Aorta (tissue), 5 donors: ENCODE results near the gene FBXW11. TPM values are rescaled to one million over a fixed set of nuclear protein-coding genes. Genes with fewer than 3 reads are reported as not detected.

ENCODE experiments used
- ATAC-seq: fragments of 200-7000 bp; cut with Tn5 transposase; one replicate; pipeline ENCODE4 v1.9.1; 2022; ENCODE audit warnings: moderate library complexity; ENCODE audit not compliant: low FRiP score
- DNase-seq, 2 donors: peaks; one replicate each; pipeline ENCODE4 v3.0.0-alpha.2; 2020
- H3K27ac ChIP-seq, 2 donors: one replicate each; pipeline ENCODE4 v1.5.1; 2013; ENCODE audit warnings: low read length in 2 of 2, mild to moderate bottlenecking in 2 of 2, moderate library complexity in 2 of 2, control low read depth in 1 of 2, inconsistent platforms in 1 of 2, low read depth in 1 of 2
- H3K27me3 ChIP-seq, 2 donors: one replicate each; pipeline ENCODE4 v1.6.1; 2013; ENCODE audit warnings: control low read depth in 1 of 2, low read length in 1 of 2, mild to moderate bottlenecking in 1 of 2, moderate library complexity in 1 of 2; ENCODE audit not compliant: insufficient read depth in 2 of 2, control insufficient read depth in 1 of 2
- H3K36me3 ChIP-seq, 2 donors: one replicate each; pipeline ENCODE4 v1.6.1; 2013; ENCODE audit warnings: control low read depth in 1 of 2, low read length in 1 of 2, mild to moderate bottlenecking in 1 of 2; ENCODE audit not compliant: insufficient read depth in 2 of 2, control insufficient read depth in 1 of 2
- H3K4me1 ChIP-seq, 2 donors: one replicate each; pipeline ENCODE4 v1.6.1; 2013; ENCODE audit warnings: low read length in 2 of 2, control low read depth in 1 of 2, mild to moderate bottlenecking in 1 of 2, moderate library complexity in 1 of 2; ENCODE audit not compliant: insufficient read depth in 2 of 2, control insufficient read depth in 1 of 2
- H3K4me3 ChIP-seq, 2 donors: one replicate each; pipeline ENCODE4 v1.5.1; 2013; ENCODE audit warnings: low read length in 2 of 2, control low read depth in 1 of 2, mild to moderate bottlenecking in 1 of 2
- H3K9me3 ChIP-seq: one replicate; pipeline ENCODE4 v1.6.1; 2013; ENCODE audit warnings: mild to moderate bottlenecking, low read length; ENCODE audit not compliant: control insufficient read depth
- WGBS, 2 donors: extraction: QIAGEN DNeasy Blood & Tissue Kit; methylation state at CpG; one replicate each; pipeline ENCODE4 v1.1.7; 2013; 5-methylcytosine and 5-hydroxymethylcytosine counted together
- intact Hi-C, 2 donors: fragments of 100-400 bp; cut with DNase I; formaldehyde crosslinking; loops; one replicate each; pipeline versions ENCODE4 v1.14.2 to v1.15.0; 2022
- polyA plus RNA-seq, 2 donors: library from polyadenylated mRNA; stranded (reverse); fragments of 200-250 nt; gene quantifications; one replicate each; pipeline ENCODE4 v1.2.3, GENCODE V29; 2013
- total RNA-seq, 2 donors: library from RNA; stranded (reverse); fragmentation: NEBNext Ultra II Directional; extraction: Animal tissue kit (Norgen Biotek cat#: 25700); gene quantifications; one replicate each; pipeline ENCODE4 v1.2.1, GENCODE V29; 2021
- donor health status: healthy with polysubstance abuse.
- donor health status: Bipolar disorder and iron deficiency.
- donor health status: DM: no; HTN: no; CAD: no.
- donor health status: DM: no; HTN: no; CAD: no.
- donor health status: DM: yes; HTN: yes; CAD: no.

The FBXW11 gene
- total and polyA plus RNA-seq, 4 donors = 13.5 to 64.0 (median 40.9) TPM

DNA sequence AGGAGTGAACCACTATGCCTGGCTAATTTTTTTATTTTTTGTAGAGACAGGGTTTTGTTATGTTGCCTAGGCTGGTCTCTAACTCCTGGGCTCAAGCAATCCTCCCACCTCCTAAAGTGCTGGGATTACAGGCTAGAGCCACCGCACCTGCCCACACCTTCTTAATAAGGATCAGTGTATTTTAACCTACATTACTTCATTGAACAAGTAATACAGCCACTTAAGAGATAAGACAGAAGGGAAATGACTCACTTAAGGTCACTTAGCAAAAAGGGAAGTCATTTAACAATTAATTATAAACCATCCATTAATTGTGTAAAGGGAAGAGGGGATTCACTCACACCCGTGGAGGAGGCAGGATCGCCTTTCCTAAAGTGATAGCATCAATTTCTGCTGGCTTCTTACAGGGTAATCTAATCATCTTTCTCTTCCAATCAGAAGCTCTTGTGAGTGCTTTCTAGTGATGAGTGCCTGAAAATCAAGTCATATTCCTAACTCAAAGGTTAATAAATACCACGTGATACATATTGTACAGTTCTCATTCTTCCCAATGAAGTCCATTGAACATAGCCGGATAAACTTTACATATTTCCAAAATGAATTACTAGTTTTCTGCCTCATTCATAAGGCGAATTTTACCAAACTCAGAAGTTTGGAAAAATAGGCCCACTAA is 3.5 kb downstream of the FBXW11 start:
- Histone ChIP-seq H3K27me3 (no peaks in the 10 kb centered on the region), H3K4me1 (peaks cover 4 to 5% of the 10 kb centered on the region in 2 donors), H3K9me3 (no peaks in the 10 kb centered on the region), H3K36me3 (no peaks in the 10 kb centered on the region), H3K4me3 (peak overlapping the region; percentile 12 to 15), H3K27ac (no peak overlapping the region)
- WGBS, 2 donors = 51 to 52% methylated on average over 6 of the region's 6 CpGs
- ATAC-seq = no peak
- intact Hi-C loops = loop anchor here in 1 of 2 donors (10.0 kb wide), 1 partner anchor 282 kb away; the partner anchor contains the start of gene UBTD2
- no peak for DNase-seq

DNA sequence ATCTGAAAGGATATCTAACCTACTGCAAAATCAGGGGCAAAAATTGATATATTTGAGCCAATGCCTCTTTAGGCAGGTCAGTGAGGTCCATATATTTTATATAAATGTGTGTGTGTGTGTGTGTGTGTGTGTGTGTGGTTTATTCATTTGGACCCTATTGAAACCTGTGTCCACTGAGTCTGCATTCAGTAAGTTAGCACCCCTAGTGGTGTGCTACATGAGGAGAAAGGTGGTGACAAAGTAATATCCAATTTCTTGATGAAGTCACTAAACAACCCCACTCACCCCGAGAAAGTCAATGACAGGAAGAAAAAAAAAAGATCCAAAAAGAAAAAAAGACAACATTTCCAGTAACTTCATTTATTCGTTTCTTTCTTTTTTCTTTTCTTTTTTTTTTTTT is 4.1 kb downstream of the FBXW11 start:
- ATAC-seq = no peak
- H3K27ac ChIP-seq = no peak overlapping the region
- WGBS, 2 donors = 7 to 13% methylated on average over 2 of the region's 2 CpGs
- no peak for DNase-seq
- H3K9me3 ChIP-seq = no peaks in the 10 kb centered on the region
- intact Hi-C loops = loop anchor here in 1 of 2 donors (10.0 kb wide), 1 partner anchor 282 kb away; the partner anchor contains the start of gene UBTD2
- H3K4me3 ChIP-seq = no peak overlapping the region
- H3K36me3 ChIP-seq = no peaks in the 10 kb centered on the region
- no peaks in the 10 kb centered on the region for H3K27me3 ChIP-seq
- peaks cover 4 to 5% of the 10 kb centered on the region in 2 donors for H3K4me1 ChIP-seq

- no peak for ATAC-seq
- intact Hi-C loops = loop anchor here in 1 of 2 donors (10.0 kb wide), 1 partner anchor 285 kb away; the partner anchor contains the start of gene UBTD2
- Histone ChIP-seq H3K9me3 (no peaks in the 10 kb centered on the region), H3K4me3 (no peak overlapping the region), H3K27me3 (no peaks in the 10 kb centered on the region), H3K27ac (no peak overlapping the region), H3K4me1 (peaks cover 4 to 5% of the 10 kb centered on the region in 2 donors), H3K36me3 (no peaks in the 10 kb centered on the region)
- WGBS, 2 donors = 87% methylated on average over 5 of the region's 5 CpGs
- DNase-seq = no peak
Observed at GRCh38 chr5:171999877-172000276, 6.6 kb downstream of the FBXW11 start.

GRCh38 chr5:171999100-171999499 is 7.3 kb downstream of the FBXW11 start:
- ATAC-seq (no peak), DNase-seq (no peak)
- Histone ChIP-seq H3K36me3 (no peaks in the 10 kb centered on the region), H3K4me3 (no peak overlapping the region), H3K4me1 (peaks cover 4 to 5% of the 10 kb centered on the region in 2 donors), H3K27ac (no peak overlapping the region), H3K9me3 (no peaks in the 10 kb centered on the region), H3K27me3 (no peaks in the 10 kb centered on the region)
- 91 to 92% methylated on average over 2 of the region's 2 CpGs for WGBS, 2 donors
- intact Hi-C loops = no loop called here

- Histone ChIP-seq H3K4me3 (no peak overlapping the region), H3K36me3 (no peaks in the 10 kb centered on the region), H3K4me1 (peaks cover 4 to 9% of the 10 kb centered on the region in 2 donors), H3K9me3 (no peaks in the 10 kb centered on the region), H3K27me3 (no peaks in the 10 kb centered on the region), H3K27ac (no peak overlapping the region)
- no peak for DNase-seq
- intact Hi-C loops = no loop called here
- WGBS, 2 donors = 78 to 80% methylated on average over 3 of the region's 3 CpGs
- ATAC-seq = no peak
Observed at GRCh38 chr5:171997011-171997410, 9.4 kb downstream of the FBXW11 start.

DNA sequence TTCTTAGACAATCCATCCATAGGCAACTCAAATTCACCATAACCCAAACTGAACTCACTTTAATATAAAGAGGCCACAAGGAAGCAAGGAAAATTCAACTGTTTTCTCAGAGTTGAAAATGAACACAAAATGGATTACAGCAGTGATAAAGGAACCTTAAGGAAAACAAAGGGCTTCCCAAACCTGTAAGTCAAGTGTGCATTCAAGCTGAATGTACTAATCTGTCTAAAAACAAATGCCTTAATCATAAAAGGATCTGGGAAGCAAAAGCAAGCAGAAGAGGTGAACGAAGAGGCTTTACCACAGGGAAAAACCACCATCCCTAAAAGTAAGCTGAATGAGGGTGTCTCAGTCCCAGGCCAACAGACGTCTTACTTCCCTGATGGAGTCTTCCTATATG is 13.6 kb downstream of the FBXW11 start:
- Histone ChIP-seq H3K27me3 (no peaks in the 10 kb centered on the region), H3K27ac (no peak overlapping the region), H3K36me3 (no peaks in the 10 kb centered on the region), H3K4me3 (no peak overlapping the region), H3K4me1 (peaks cover 0 to 4% of the 10 kb centered on the region in 2 donors), H3K9me3 (no peaks in the 10 kb centered on the region)
- intact Hi-C loops = no loop called here
- WGBS, 2 donors = 65 to 82% methylated on average over 2 of the region's 2 CpGs
- DNase-seq = no peak
- ATAC-seq = no peak

DNA sequence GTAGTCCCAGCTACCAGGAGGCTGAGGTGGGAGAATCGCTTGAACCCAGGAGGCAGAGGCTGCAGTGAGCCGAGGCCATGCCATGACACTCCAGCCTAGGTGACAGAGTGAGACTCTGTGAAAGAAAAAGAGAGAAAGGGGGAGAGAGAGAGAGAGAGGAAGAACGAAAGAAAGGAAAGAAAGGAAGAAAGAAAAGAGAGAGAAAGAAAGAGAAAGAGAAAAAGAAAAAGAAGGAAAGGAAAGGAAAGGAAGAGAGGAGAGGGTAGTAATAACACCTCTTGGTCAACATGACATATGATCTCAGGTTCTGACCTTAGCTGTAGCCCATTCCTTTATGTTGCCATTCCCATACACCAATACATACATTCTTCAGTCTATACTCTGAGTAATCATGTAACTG is 14.1 kb downstream of the FBXW11 start:
- intact Hi-C loops = no loop called here

DNA sequence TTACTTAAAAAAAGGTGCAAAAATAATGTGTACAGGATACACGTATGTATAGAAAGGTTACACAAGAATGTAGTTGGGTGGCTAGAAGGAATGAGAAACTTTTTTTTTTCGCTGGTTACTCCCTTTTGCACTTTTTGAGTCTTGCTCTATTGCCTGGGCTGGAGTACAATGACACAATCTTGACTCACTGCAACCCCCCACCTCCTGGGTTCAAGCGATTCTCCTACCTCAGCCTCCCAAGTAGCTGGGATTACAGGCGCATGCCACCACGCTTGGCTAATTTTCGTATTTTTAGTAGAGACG is 15.8 kb downstream of the FBXW11 start:
- Histone ChIP-seq H3K4me3 (no peak overlapping the region), H3K27me3 (no peaks in the 10 kb centered on the region), H3K27ac (no peak overlapping the region), H3K9me3 (no peaks in the 10 kb centered on the region), H3K36me3 (no peaks in the 10 kb centered on the region), H3K4me1 (peaks cover 0 to 4% of the 10 kb centered on the region in 2 donors)
- ATAC-seq (no peak), DNase-seq (no peak)
- 94 to 95% methylated on average over 7 of the region's 7 CpGs for WGBS, 2 donors
- intact Hi-C loops = no loop called here

More for the DNA sequence above, 14.1 kb downstream of the FBXW11 start:
- DNase-seq (no peak), ATAC-seq (no peak)
- Histone ChIP-seq H3K4me3 (no peak overlapping the region), H3K4me1 (peaks cover 0 to 4% of the 10 kb centered on the region in 2 donors), H3K9me3 (no peaks in the 10 kb centered on the region), H3K27me3 (no peaks in the 10 kb centered on the region), H3K27ac (no peak overlapping the region), H3K36me3 (no peaks in the 10 kb centered on the region)
- WGBS, 2 donors = 94 to 95% methylated on average over 3 of the region's 3 CpGs

- no peaks in the 10 kb centered on the region for H3K27me3 ChIP-seq
- intact Hi-C loops = no loop called here
- H3K36me3 ChIP-seq = no peaks in the 10 kb centered on the region
- H3K27ac ChIP-seq = no peak overlapping the region
- ATAC-seq (no peak), DNase-seq (no peak)
- no peaks in the 10 kb centered on the region for H3K9me3 ChIP-seq
- no peak overlapping the region for H3K4me3 ChIP-seq
- peaks cover 0 to 4% of the 10 kb centered on the region in 2 donors for H3K4me1 ChIP-seq
Observed at GRCh38 chr5:171989946-171990712, 16.3 kb downstream of the FBXW11 start.
